HepG2 (cell line): ENCODE results near the gene NRSN2. TPM values are rescaled to one million over a fixed set of nuclear protein-coding genes. Genes with fewer than 3 reads are reported as not detected.

Experiments
- AHR ChIP-seq: IDR thresholded peaks from 2 replicates; pipeline ENCODE4 v1.6.1; 2018; ENCODE audit warnings: missing genetic modification reagents, missing compliant biosample characterization
- ATF1 ChIP-seq: IDR thresholded peaks from 2 replicates; pipeline ENCODE4 v1.6.1; 2016; ENCODE audit warnings: mild to moderate bottlenecking, control low read depth
- E2F1 ChIP-seq: sonication (generic); formaldehyde crosslinking; IDR thresholded peaks from 2 replicates; pipeline ENCODE4 v1.5.0; 2020; ENCODE audit warnings: missing genetic modification reagents
- ELK4 ChIP-seq: sonication (generic); formaldehyde crosslinking; IDR thresholded peaks from 2 replicates; pipeline ENCODE4 v1.9.0; 2021; ENCODE audit warnings: missing genetic modification reagents, borderline replicate concordance
- ERF ChIP-seq: IDR thresholded peaks from 2 replicates; pipeline ENCODE4 v1.6.1; 2018; ENCODE audit warnings: missing biosample characterization, missing genetic modification reagents
- FOXO1 ChIP-seq: sonication (generic); formaldehyde crosslinking; IDR thresholded peaks from 2 replicates; pipeline ENCODE4 v1.4.0; 2020; ENCODE audit warnings: missing genetic modification reagents
- HIC2 ChIP-seq: sonication (generic); formaldehyde crosslinking; IDR thresholded peaks from 2 replicates; pipeline ENCODE4 v1.9.0; 2022; ENCODE audit warnings: low read depth, missing genetic modification reagents
- NFKB2 ChIP-seq: sonication (generic); formaldehyde crosslinking; IDR thresholded peaks from 2 replicates; pipeline ENCODE4 v1.4.0; 2020; ENCODE audit warnings: missing genetic modification reagents, borderline replicate concordance
- PAXIP1 ChIP-seq: sonication (generic); formaldehyde crosslinking; conservative IDR thresholded peaks from 2 replicates; pipeline ENCODE4 v1.4.0; 2020; ENCODE audit warnings: mild to moderate bottlenecking, missing genetic modification reagents, moderate library complexity
- POLR2A ChIP-seq, 2 experiments: IDR thresholded peaks; 2 replicates each; pipeline ENCODE4 v1.6.1; 2011; ENCODE audit warnings: low read depth in 2 of 2, low read length in 2 of 2, mild to moderate bottlenecking in 1 of 2, moderate library complexity in 1 of 2; ENCODE audit not compliant: insufficient read depth in 1 of 2
- PRMT3 ChIP-seq: sonication (generic); formaldehyde crosslinking; IDR thresholded peaks from 2 replicates; pipeline ENCODE4 v1.8.1; 2022; ENCODE audit warnings: low read depth, mild to moderate bottlenecking, moderate library complexity, missing genetic modification reagents, borderline replicate concordance
- SMARCE1 ChIP-seq: fragments of 450-650 bp; IDR thresholded peaks from 2 replicates; pipeline ENCODE4 v1.6.1; 2017; ENCODE audit warnings: borderline replicate concordance
- XRCC5 ChIP-seq: fragments of 200-400 bp; formaldehyde crosslinking; optimal IDR thresholded peaks from 2 replicates; pipeline ENCODE3; 2017; ENCODE audit warnings: mild to moderate bottlenecking, low read length
- ZFX ChIP-seq: sonication (generic); formaldehyde crosslinking; IDR thresholded peaks from 2 replicates; pipeline ENCODE4 v1.4.0; 2020; ENCODE audit warnings: mild to moderate bottlenecking, low read depth, missing genetic modification reagents, moderate library complexity
- ZNF329 ChIP-seq: sonication (generic); formaldehyde crosslinking; IDR thresholded peaks from 2 replicates; pipeline ENCODE4 v1.9.0; 2021; ENCODE audit warnings: low read depth, mild to moderate bottlenecking, missing genetic modification reagents
- ZNF512 ChIP-seq: sonication (generic); formaldehyde crosslinking; IDR thresholded peaks from 2 replicates; pipeline ENCODE4 v1.4.0; 2020; ENCODE audit warnings: mild to moderate bottlenecking, missing genetic modification reagents
- ZNF576 ChIP-seq: sonication (generic); formaldehyde crosslinking; IDR thresholded peaks from 2 replicates; pipeline ENCODE4 v1.4.0; 2020; ENCODE audit warnings: mild to moderate bottlenecking, missing genetic modification reagents
- ZNF619 ChIP-seq: sonication (generic); formaldehyde crosslinking; IDR thresholded peaks from 2 replicates; pipeline ENCODE4 v1.4.0; 2020; ENCODE audit warnings: mild to moderate bottlenecking, missing genetic modification reagents
- ZNF879 ChIP-seq: sonication (generic); formaldehyde crosslinking; IDR thresholded peaks from 2 replicates; pipeline ENCODE4 v1.8.1; 2023; ENCODE audit warnings: missing genetic modification reagents
- polyA plus RNA-seq, 8 experiments: library from polyadenylated mRNA; depleted of rRNA in 3 of 8; stranded (reverse) in 7 of 8; unstranded in 1 of 8; fragments of >200 nt; fragmentation: Illumina TruSeq in 4 of 8; extraction: Trizol in 4 of 8; gene quantifications; 2 replicates each; pipeline versions ENCODE4 v1.2.1 to v1.2.3, GENCODE V29; 2011 to 2016; ENCODE audit warnings: low read depth in 4 of 8, missing spikeins in 1 of 8, mixed read lengths in 1 of 8; ENCODE audit not compliant: insufficient read depth in 1 of 8
- total RNA-seq, 5 experiments: library from RNA; depleted of rRNA; stranded (reverse); fragments of >200 nt; fragmentation: Illumina TruSeq; extraction: Trizol; gene quantifications; 2 replicates each; pipeline ENCODE4 v1.2.3, GENCODE V29; 2016; ENCODE audit warnings: low read depth in 1 of 5

The NRSN2 gene
- total and polyA plus RNA-seq, 2 of the 13 experiments (the other 11 are each of a cell fraction or from before 2014, with no cell fraction given): 32.3 to 49.4 TPM

GRCh38 chr20:362271-363254 is 15.7 kb downstream of the NRSN2 start (continued):
- TF ChIP-seq ELK4 (CRISPR knock-in tag): no peak
- peak; percentile 100 for TF ChIP-seq ERF (CRISPR knock-in tag)
- TF ChIP-seq POLR2A (IDR thresholded peaks at IDR 0.05; ENCODE audit: insufficient read depth in 1 of 2, low read depth in 2 of 2, low read length in 2 of 2): peak; percentile 46 to 53
- TF ChIP-seq ZNF879 (CRISPR knock-in tag): peak; percentile 99
- TF ChIP-seq ZNF576: peak; percentile 97
- peak; percentile 96 for TF ChIP-seq XRCC5
- TF ChIP-seq NFKB2: peak; percentile 98; the same call in 1 of the 2 replicates
- TF ChIP-seq ZFX (CRISPR knock-in tag): peak; percentile 95
- TF ChIP-seq PRMT3 (CRISPR knock-in tag): peak; percentile 83; the same call in 1 of the 2 replicates
- TF ChIP-seq AHR (CRISPR knock-in tag): peak; percentile 99
- peak; percentile 91 for TF ChIP-seq PAXIP1
- TF ChIP-seq ZNF512 (CRISPR knock-in tag): peak; percentile 96
- TF ChIP-seq E2F1 (CRISPR knock-in tag): no peak
- no peak; the same call in none of the 2 replicates for TF ChIP-seq ZNF619 (CRISPR knock-in tag)
- no peak for TF ChIP-seq ATF1 (CRISPR knock-in tag)
- TF ChIP-seq FOXO1 (CRISPR knock-in tag): peak; percentile 100
- peak; percentile 100 for TF ChIP-seq HIC2 (CRISPR knock-in tag)
- peak; percentile 92; the same call in 1 of the 2 replicates for TF ChIP-seq ZNF329 (CRISPR knock-in tag)
- TF ChIP-seq SMARCE1: no peak
